ENCODE results near the gene MAPKAP1. TPM values are rescaled to one million over a fixed set of nuclear protein-coding genes. Genes with fewer than 3 reads are reported as not detected.

Gene MAPKAP1
- total RNA-seq, 2 donors from 2014 or later, result 75.3 to 91.6 TPM

GRCh38 chr9:125685167-125685566, 21.8 kb downstream of the MAPKAP1 start:
- H3K36me3 ChIP-seq (ENCODE audit: control insufficient read depth, insufficient read depth, low read length), result peaks cover 4% of the 10 kb centered on the region
- H3K4me1 ChIP-seq (ENCODE audit: control insufficient read depth, insufficient read depth, low read length), result no peaks in the 10 kb centered on the region
- Mint-ChIP-seq H3K36me3 (ENCODE audit: low read depth) (peaks cover 3% of the 10 kb centered on the region), H3K4me1 (peaks cover 20% of the 10 kb centered on the region), H3K4me3 (no peak overlapping the region), H3K27ac (no peak overlapping the region), H3K9me3 (no peaks in the 10 kb centered on the region), H3K27me3 (ENCODE audit: insufficient read depth) (no peaks in the 10 kb centered on the region)
- no peaks in the 10 kb centered on the region for H3K27me3 ChIP-seq (ENCODE audit: control insufficient read depth, insufficient read depth, low read length, poor library complexity, severe bottlenecking)
- TF ChIP-seq CTCF (conservative IDR thresholded peaks at IDR 0.05), result no peak
- no peak overlapping the region for H3K4me3 ChIP-seq (ENCODE audit: low read length)
- WGBS, 2 experiments (ENCODE audit: insufficient coverage in 1 of 2, insufficient read length in 1 of 2), result 87 to 92% methylated on average over 3 of the region's 3 CpGs
- no peaks in the 10 kb centered on the region for H3K9me3 ChIP-seq (ENCODE audit: control insufficient read depth, low read length)
- peak; percentile 61 for DNase-seq
- H3K27ac ChIP-seq (ENCODE audit: low read depth, low read length), result no peak overlapping the region
- no peak overlapping the region for H3K9ac ChIP-seq (ENCODE audit: extremely low read depth, low read length, poor library complexity, severe bottlenecking)

- Histone ChIP-seq H3K4me3 (ENCODE audit: low read length) (no peak overlapping the region), H3K36me3 (ENCODE audit: control insufficient read depth, insufficient read depth, low read length) (peaks cover 4% of the 10 kb centered on the region), H3K9ac (ENCODE audit: extremely low read depth, low read length, poor library complexity, severe bottlenecking) (no peak overlapping the region), H3K27ac (ENCODE audit: low read depth, low read length) (no peak overlapping the region), H3K4me1 (ENCODE audit: control insufficient read depth, insufficient read depth, low read length) (no peaks in the 10 kb centered on the region), H3K27me3 (ENCODE audit: control insufficient read depth, insufficient read depth, low read length, poor library complexity, severe bottlenecking) (no peaks in the 10 kb centered on the region), H3K9me3 (ENCODE audit: control insufficient read depth, low read length) (no peaks in the 10 kb centered on the region)
- H3K27ac Mint-ChIP-seq, result no peak overlapping the region
- peaks cover 3% of the 10 kb centered on the region for H3K36me3 Mint-ChIP-seq (ENCODE audit: low read depth)
- H3K4me1 Mint-ChIP-seq, result peaks cover 25% of the 10 kb centered on the region
- H3K4me3 Mint-ChIP-seq, result no peak overlapping the region
- TF ChIP-seq CTCF (conservative IDR thresholded peaks at IDR 0.05), result no peak
- H3K9me3 Mint-ChIP-seq, result no peaks in the 10 kb centered on the region
- no peak for DNase-seq
- 100% methylated on average over 1 to 3 of the region's 3 CpGs for WGBS, 2 experiments (ENCODE audit: insufficient coverage in 1 of 2, insufficient read length in 1 of 2)
- no peaks in the 10 kb centered on the region for H3K27me3 Mint-ChIP-seq (ENCODE audit: insufficient read depth)
These were observed 23.5 kb downstream of the MAPKAP1 start for GRCh38 chr9:125683486-125683885.

- peaks cover 4% of the 10 kb centered on the region for H3K36me3 ChIP-seq (ENCODE audit: control insufficient read depth, insufficient read depth, low read length)
- 98 to 100% methylated on average over 1 to 2 of the region's 2 CpGs for WGBS, 2 experiments (ENCODE audit: insufficient coverage in 1 of 2, insufficient read length in 1 of 2)
- H3K4me3 ChIP-seq (ENCODE audit: low read length), result no peak overlapping the region
- Mint-ChIP-seq H3K27ac (no peak overlapping the region), H3K27me3 (ENCODE audit: insufficient read depth) (no peaks in the 10 kb centered on the region), H3K36me3 (ENCODE audit: low read depth) (peaks cover 4% of the 10 kb centered on the region), H3K4me3 (no peak overlapping the region), H3K9me3 (no peaks in the 10 kb centered on the region), H3K4me1 (peaks cover 25% of the 10 kb centered on the region)
- H3K27ac ChIP-seq (ENCODE audit: low read depth, low read length), result no peak overlapping the region
- no peak overlapping the region for H3K9ac ChIP-seq (ENCODE audit: extremely low read depth, low read length, poor library complexity, severe bottlenecking)
- DNase-seq, result no peak
- no peaks in the 10 kb centered on the region for H3K27me3 ChIP-seq (ENCODE audit: control insufficient read depth, insufficient read depth, low read length, poor library complexity, severe bottlenecking)
- no peak for TF ChIP-seq CTCF (conservative IDR thresholded peaks at IDR 0.05)
- no peaks in the 10 kb centered on the region for H3K4me1 ChIP-seq (ENCODE audit: control insufficient read depth, insufficient read depth, low read length)
- H3K9me3 ChIP-seq (ENCODE audit: control insufficient read depth, low read length), result no peaks in the 10 kb centered on the region
These were observed 24.7 kb downstream of the MAPKAP1 start for GRCh38 chr9:125682340-125682739.
